HTERT RPE-1 (cell line): ENCODE measurements around the gene RDX.

Source experiments
- in situ Hi-C: fragments of 300-500 bp; cut with MboI; formaldehyde crosslinking; loops from 4 replicates; pipeline ENCODE4 v1.14.3; 2020; ENCODE audit warnings: low sequenced_read_pairs

The RDX gene

DNA sequence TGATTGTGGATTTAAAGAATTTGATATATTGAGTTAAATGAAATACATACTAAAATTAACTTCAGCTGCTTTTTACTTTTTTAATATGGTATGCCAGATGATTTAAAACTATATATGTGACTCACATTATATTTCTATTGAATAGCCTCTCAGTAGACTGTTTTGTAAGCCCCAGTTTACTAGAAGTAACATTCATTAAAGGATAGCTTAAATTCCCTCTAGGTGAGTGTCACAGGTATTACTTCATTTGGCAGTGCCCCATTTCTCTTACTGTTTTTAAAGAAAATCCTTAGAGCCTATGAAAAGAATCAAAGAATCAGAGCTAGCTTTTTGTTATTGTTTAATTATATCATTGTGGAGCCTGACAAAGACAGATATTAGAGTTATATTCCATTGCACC, 154.6 kb downstream of the RDX start:
- in situ Hi-C loops, result no loop called here

GRCh38 chr11:110134110-110134509, 162.3 kb downstream of the RDX start:
- in situ Hi-C loops, result no loop called here

DNA sequence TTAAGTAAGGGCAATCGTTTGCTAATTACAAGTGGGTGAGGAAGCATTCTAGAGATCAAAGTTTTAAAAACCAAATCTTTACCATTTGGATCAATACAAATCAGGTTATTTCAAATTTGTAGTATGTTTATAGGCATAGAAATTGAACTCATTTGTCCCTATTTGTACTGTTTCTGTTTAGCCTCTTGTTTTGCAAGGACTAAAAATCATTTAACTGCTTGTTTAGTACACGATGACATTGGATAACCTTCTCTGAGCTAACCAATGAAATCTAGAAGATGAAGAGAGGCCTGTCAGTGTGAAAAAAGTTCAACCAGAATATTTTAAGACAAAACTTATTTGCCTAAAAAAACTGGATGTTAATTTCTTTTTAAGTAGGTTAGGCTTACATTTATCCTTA, 163.3 kb downstream of the RDX start:
- in situ Hi-C loops, result no loop called here

GRCh38 chr11:110131386-110132123, 164.9 kb downstream of the RDX start:
- in situ Hi-C loops, result no loop called here

GRCh38 chr11:110130642-110131238, 165.7 kb downstream of the RDX start:
- in situ Hi-C loops, result no loop called here

DNA sequence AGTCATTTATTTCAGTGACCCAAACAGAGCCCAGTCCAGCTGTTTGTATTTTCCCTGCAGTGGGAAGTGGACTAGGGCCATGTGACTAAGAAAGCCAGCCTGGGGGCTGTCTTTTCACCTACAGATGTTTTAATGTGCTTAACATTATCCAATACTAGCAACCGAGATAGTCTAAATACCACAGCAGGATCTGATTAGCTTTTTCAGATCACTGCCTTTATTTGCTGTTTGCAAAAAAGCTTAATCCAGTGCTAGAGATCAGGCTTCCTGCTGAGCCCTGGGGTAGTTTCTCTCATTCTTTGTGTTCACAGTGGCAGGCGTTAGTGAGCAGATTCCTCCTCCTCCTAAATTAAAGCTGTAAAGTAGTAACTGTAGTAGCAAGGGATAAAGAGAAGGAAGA, 168.3 kb downstream of the RDX start:
- in situ Hi-C loops, result no loop called here

DNA sequence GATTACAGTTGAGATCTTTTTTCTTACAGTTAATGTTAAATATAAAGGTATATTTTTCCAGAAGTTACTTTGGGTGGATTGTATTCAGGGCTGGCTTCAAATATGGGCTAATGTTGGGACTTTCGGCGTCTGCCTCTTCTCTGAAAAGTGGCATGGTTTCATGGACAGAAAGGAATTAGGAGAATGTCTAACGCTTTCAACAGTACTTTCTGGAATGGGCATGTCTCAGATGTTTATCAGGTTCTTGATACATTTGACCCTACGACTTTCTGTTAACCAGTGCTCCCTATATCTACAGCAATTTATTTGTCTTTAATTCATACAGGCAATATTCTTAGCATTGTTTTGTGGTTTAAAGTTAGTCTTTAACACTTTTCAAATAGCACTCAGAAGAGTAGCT, 169.5 kb downstream of the RDX start:
- in situ Hi-C loops, result no loop called here

DNA sequence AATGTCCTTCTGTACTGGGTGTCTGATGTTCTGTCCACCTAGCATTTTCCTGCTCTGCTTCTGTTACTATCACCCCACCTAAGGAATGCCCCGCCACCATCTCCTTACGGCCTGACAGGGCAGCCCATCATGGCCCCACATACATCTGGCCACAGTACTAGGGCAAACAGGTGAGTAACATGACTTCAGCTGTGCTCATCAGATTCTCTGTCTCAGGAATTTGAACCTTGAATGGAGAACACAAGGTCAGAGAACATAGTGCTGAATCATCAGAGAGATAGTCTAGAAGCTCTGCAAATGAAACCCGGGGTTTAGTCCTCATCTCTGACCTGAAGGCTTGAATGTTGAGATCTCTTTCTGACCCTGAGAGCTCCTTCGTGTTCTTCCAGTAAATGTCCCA, 170.8 kb downstream of the RDX start:
- in situ Hi-C loops, result no loop called here
